Stimulated activated CD4-positive, alpha-beta T cell treated with anti-CD3 and anti-CD28 coated beads, TNF-alpha, amount 100 ng/mL, for 4 hours (primary cell): ENCODE measurements around the gene SLC9A9.

Source experiments
- DNase-seq, 3 experiments: peaks; one replicate each; pipeline ENCODE4 v3.0.0-alpha.2; 2020; ENCODE audit warnings: low read depth in 3 of 3

Gene SLC9A9

GRCh38 chr3:143216709-143217182 is 631.5 kb downstream of the SLC9A9 start:
- no peak for DNase-seq
